ENCODE measurements around the gene PKNOX2. TPM values are rescaled to one million over a fixed set of nuclear protein-coding genes. Genes with fewer than 3 reads are reported as not detected.

The PKNOX2 gene
- total and polyA plus RNA-seq, 2 of the 4 experiments (the other 2 are of a cell fraction): 0.72 to 2.3 TPM

- no peaks in the 10 kb centered on the region; the same call in none of the 2 replicates for H3K27me3 ChIP-seq (ENCODE audit: control insufficient read depth, insufficient read depth, low read length)
- in situ Hi-C loops (cut with MboI; ENCODE audit: low sequenced_read_pairs): no loop called here
- H2AFZ ChIP-seq (replicated peaks; ENCODE audit: low read length, poor library complexity): no peak overlapping the region
- TF ChIP-seq CHD1 (IDR thresholded peaks at IDR 0.05; ENCODE audit: low read depth, low read length): no peak
- TF ChIP-seq MXI1 (IDR thresholded peaks at IDR 0.05; ENCODE audit: borderline replicate concordance, low read depth, low read length): no peak
- no peak for TF ChIP-seq ELK1 (IDR thresholded peaks at IDR 0.05; ENCODE audit: borderline replicate concordance, low read depth, low read length)
- peak; percentile 13; the same call in 1 of the 2 replicates for TF ChIP-seq RAD21 (IDR thresholded peaks at IDR 0.05; ENCODE audit: low read length)
- no peak for TF ChIP-seq MAFK (IDR thresholded peaks at IDR 0.05; ENCODE audit: low read depth, low read length)
- TF ChIP-seq SMC3 (IDR thresholded peaks at IDR 0.05; ENCODE audit: low read depth, low read length): 0 out of 2 replicates have a peak, but pooled peaks have one; percentile 8
- TF ChIP-seq RCOR1 (IDR thresholded peaks at IDR 0.05; ENCODE audit: insufficient replicate concordance, low read length): no peak
- TF ChIP-seq CTCF (conservative IDR thresholded peaks at IDR 0.05; ENCODE audit: low read depth, low read length): peak; percentile 36
- TF ChIP-seq BHLHE40 (IDR thresholded peaks at IDR 0.05; ENCODE audit: low read depth, low read length): no peak
- H2AK9ac ChIP-seq (replicated peaks; ENCODE audit: low read depth, low read length, poor library complexity): no peak overlapping the region
- H4K5ac ChIP-seq (ENCODE audit: low read depth, low read length): peak overlapping the region; percentile 79
- ATAC-seq (ENCODE audit: low read depth) (no peak), DNase-seq (peak; percentile 32)
- H2AK5ac ChIP-seq (ENCODE audit: low read depth, low read length): no peak overlapping the region; the same call in 1 of the 2 replicates
- no peak overlapping the region for H3K27ac ChIP-seq (ENCODE audit: insufficient read depth, low read length)
- no peak overlapping the region for H3K23ac ChIP-seq (ENCODE audit: low read depth, low read length)
- no peak overlapping the region for H3K56ac ChIP-seq (ENCODE audit: extremely low read depth, insufficient read depth, low read length)
- H2BK15ac ChIP-seq (ENCODE audit: low read depth, low read length): no peak overlapping the region
- H2BK5ac ChIP-seq (ENCODE audit: low read depth, low read length, poor library complexity, severe bottlenecking): no peak overlapping the region
- H3K14ac ChIP-seq (replicated peaks; ENCODE audit: low read depth, low read length): no peak overlapping the region; the same call in 1 of the 2 replicates
- no peaks in the 10 kb centered on the region for H3K9me3 ChIP-seq (ENCODE audit: control insufficient read depth, insufficient read depth, low read length)
- no peak overlapping the region for H3K18ac ChIP-seq (ENCODE audit: low read depth, low read length)
- no peak overlapping the region for H3K9ac ChIP-seq (ENCODE audit: low read depth, low read length)
- 80% methylated on average over 4 of the region's 10 CpGs; no CpG with 5 or more reads in 1 of the 2 experiments for WGBS, 2 experiments (ENCODE audit: extremely low coverage in 2 of 2, insufficient read length in 1 of 2)
- no TSS peak for BruUV-seq (replicated peaks)
- intact Hi-C loops (cut with micrococcal nuclease): no loop called here
- H2BK20ac ChIP-seq (ENCODE audit: low read depth, low read length): no peak overlapping the region
- no peaks in the 10 kb centered on the region for H4K20me1 ChIP-seq (ENCODE audit: insufficient read depth, low read length)
- dilution Hi-C loops (cut with HindIII; ENCODE audit: low sequenced_read_pairs, unreplicated experiment): no loop called here
- H3K9me1 ChIP-seq (ENCODE audit: insufficient read depth, low read length): no peaks in the 10 kb centered on the region
- H3K4me1 ChIP-seq (ENCODE audit: control insufficient read depth, insufficient read depth, low read length): peaks cover 10% of the 10 kb centered on the region
- H4K91ac ChIP-seq (ENCODE audit: insufficient read depth, low read depth, low read length): no peak overlapping the region; the same call in 1 of the 2 replicates
- H3K4me2 ChIP-seq (ENCODE audit: low read depth, low read length): no peak overlapping the region
- H3K79me1 ChIP-seq (ENCODE audit: low read depth in 1 of 2, low read length in 2 of 2): no peaks in the 10 kb centered on the region
- H2BK120ac ChIP-seq (ENCODE audit: low read depth, low read length): no peak overlapping the region
- ChIA-PET POLR2A (ENCODE audit: unreplicated experiment) (interaction anchor here (0.8 kb wide), 1 partner anchor 13 kb away, joined by 3 read pairs; the partner anchor contains the start of gene TMEM218), CTCF (interaction anchor here (0.8 to 1.6 kb wide), 4 partner anchors 18 to 233 kb away, joined by 3 to 7 read pairs (median 4); no protein-coding TSS in a partner anchor)
- no peaks in the 10 kb centered on the region for H3K36me3 ChIP-seq (ENCODE audit: control insufficient read depth, insufficient read depth, low read length)
- H3K4ac ChIP-seq (ENCODE audit: low read depth, low read length): no peak overlapping the region
- peak overlapping the region in 1 of 2 experiments; percentile 78; a peak in 3 of 4 replicates for H4K8ac ChIP-seq (ENCODE audit: low read depth in 2 of 2, low read length in 2 of 2)
- H3K4me3 ChIP-seq (ENCODE audit: insufficient read depth, low read depth, low read length): no peak overlapping the region
Observed at GRCh38 chr11:125123947-125124617, 40.5 kb upstream of the PKNOX2 start.

All from IMR-90 (cell line).